ENCODE results near the gene HELZ.

The HELZ gene

DNA sequence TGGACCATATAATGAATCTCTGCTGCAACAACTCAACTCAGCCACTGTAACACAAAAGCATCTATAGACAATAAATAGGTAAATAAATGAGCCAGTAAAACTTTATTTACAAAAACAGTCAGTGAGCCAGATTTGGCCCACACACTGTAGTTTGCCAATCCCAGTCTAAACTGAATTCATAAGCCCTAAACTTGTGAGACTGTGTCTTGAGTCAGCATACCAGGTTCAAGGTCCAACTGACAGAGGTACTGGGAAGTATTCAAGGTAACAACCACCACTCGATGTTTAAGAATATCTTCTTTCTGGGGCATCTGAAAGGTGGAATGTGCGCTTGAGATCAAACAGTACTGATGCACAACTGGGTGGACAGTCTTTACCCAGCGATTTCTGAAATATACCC is 94.2 kb downstream of the HELZ start:
- H3K9ac ChIP-seq (ENCODE audit: low read length), result no peak overlapping the region
- no peaks in the 10 kb centered on the region for H3K4me1 ChIP-seq (ENCODE audit: insufficient read depth, low read length, severe bottlenecking)
- no peak overlapping the region for H2AFZ ChIP-seq (ENCODE audit: low read length)
- no peaks in the 10 kb centered on the region for H4K20me1 ChIP-seq (ENCODE audit: insufficient read depth, low read length)
- H3K9me2 ChIP-seq (ENCODE audit: low read depth, low read length), result no peaks in the 10 kb centered on the region
- no peaks in the 10 kb centered on the region for H3K27me3 ChIP-seq (ENCODE audit: insufficient read depth, low read length)
- H3K79me2 ChIP-seq (ENCODE audit: insufficient read depth, low read length), result no peaks in the 10 kb centered on the region
- H3K27ac ChIP-seq (ENCODE audit: low read depth, low read length, poor library complexity, severe bottlenecking), result no peak overlapping the region
- TF ChIP-seq EZH2 (IDR thresholded peaks at IDR 0.05; ENCODE audit: borderline replicate concordance, low read length), result no peak
- TF ChIP-seq, protein P1, sequence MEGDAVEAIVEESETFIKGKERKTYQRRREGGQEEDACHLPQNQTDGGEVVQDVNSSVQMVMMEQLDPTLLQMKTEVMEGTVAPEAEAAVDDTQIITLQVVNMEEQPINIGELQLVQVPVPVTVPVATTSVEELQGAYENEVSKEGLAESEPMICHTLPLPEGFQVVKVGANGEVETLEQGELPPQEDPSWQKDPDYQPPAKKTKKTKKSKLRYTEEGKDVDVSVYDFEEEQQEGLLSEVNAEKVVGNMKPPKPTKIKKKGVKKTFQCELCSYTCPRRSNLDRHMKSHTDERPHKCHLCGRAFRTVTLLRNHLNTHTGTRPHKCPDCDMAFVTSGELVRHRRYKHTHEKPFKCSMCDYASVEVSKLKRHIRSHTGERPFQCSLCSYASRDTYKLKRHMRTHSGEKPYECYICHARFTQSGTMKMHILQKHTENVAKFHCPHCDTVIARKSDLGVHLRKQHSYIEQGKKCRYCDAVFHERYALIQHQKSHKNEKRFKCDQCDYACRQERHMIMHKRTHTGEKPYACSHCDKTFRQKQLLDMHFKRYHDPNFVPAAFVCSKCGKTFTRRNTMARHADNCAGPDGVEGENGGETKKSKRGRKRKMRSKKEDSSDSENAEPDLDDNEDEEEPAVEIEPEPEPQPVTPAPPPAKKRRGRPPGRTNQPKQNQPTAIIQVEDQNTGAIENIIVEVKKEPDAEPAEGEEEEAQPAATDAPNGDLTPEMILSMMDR (IDR thresholded peaks at IDR 0.05; ENCODE audit: low read length), result no peak
- no peaks in the 10 kb centered on the region for H3K9me3 ChIP-seq (ENCODE audit: low read length)
- no peak overlapping the region for H3K4me2 ChIP-seq (ENCODE audit: low read length)
- peaks cover 52% of the 10 kb centered on the region for H3K36me3 ChIP-seq (ENCODE audit: insufficient read depth, low read length)
- no peak overlapping the region for H3K4me3 ChIP-seq (ENCODE audit: low read depth, low read length, poor library complexity, severe bottlenecking)
- H3F3A ChIP-seq (ENCODE audit: insufficient read depth, low read length), result no peaks in the 10 kb centered on the region

DNA sequence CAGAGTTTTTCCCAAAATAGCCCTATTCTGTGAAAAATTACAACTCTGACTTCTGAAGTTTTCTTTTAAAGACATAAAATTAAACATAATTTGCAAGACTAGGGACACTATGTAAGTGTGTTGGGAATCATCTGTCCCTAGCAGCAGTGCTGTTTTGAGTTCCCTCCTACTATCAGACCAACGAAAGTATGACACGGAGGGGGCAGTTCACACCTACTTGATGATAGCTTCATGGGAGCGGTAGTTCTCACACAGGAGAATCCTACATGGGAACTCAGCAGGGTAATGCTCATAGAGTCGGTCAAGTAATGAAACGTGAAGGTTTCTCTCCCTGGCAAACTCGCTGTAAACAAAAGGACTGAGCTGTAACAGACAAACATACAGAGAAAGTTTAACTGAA is 96.6 kb downstream of the HELZ start:
- no peaks in the 10 kb centered on the region for H3K9me3 ChIP-seq (ENCODE audit: low read length)
- H2AFZ ChIP-seq (ENCODE audit: low read length), result no peak overlapping the region
- H3K79me2 ChIP-seq (ENCODE audit: insufficient read depth, low read length), result no peaks in the 10 kb centered on the region
- no peak overlapping the region for H3K4me3 ChIP-seq (ENCODE audit: low read depth, low read length, poor library complexity, severe bottlenecking)
- H3K27ac ChIP-seq (ENCODE audit: low read depth, low read length, poor library complexity, severe bottlenecking), result no peak overlapping the region
- no peaks in the 10 kb centered on the region for H3K9me2 ChIP-seq (ENCODE audit: low read depth, low read length)
- H3K27me3 ChIP-seq (ENCODE audit: insufficient read depth, low read length), result no peaks in the 10 kb centered on the region
- H3F3A ChIP-seq (ENCODE audit: insufficient read depth, low read length), result no peaks in the 10 kb centered on the region
- peaks cover 76% of the 10 kb centered on the region for H3K36me3 ChIP-seq (ENCODE audit: insufficient read depth, low read length)
- no peak for TF ChIP-seq EZH2 (IDR thresholded peaks at IDR 0.05; ENCODE audit: borderline replicate concordance, low read length)
- no peaks in the 10 kb centered on the region for H3K4me1 ChIP-seq (ENCODE audit: insufficient read depth, low read length, severe bottlenecking)
- H4K20me1 ChIP-seq (ENCODE audit: insufficient read depth, low read length), result no peaks in the 10 kb centered on the region
- no peak overlapping the region for H3K4me2 ChIP-seq (ENCODE audit: low read length)
- H3K9ac ChIP-seq (ENCODE audit: low read length), result no peak overlapping the region

DNA sequence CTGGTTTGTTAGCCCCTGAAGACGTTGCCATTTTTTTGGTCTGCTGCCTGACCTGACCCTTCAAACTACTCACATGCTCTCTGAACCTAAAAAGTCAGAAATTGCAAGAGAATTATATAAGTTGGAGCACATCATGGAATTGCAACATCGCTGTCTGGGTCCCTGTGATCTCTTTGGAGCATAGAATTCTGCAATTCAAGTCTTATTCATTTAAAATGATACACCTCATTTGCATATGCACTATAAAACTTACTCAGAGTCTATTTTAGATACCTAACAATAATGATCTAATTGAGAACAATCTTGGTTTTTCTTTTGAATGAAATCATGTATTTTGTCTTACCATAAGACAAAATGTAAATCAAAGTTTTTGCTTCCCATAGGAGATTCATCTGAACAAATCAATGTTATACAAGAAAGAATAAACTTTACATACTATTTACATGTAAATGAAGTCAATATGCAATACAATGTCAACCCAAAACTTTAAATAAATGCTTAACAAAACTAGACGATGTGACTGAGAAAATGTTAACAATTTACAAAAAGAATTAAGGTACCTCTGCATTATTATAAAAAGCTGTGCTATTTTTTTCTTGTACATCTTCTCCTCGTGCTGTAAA is 99.7 kb downstream of the HELZ start:
- Histone ChIP-seq H3K4me2 (ENCODE audit: low read length) (no peak overlapping the region), H3K27ac (ENCODE audit: low read depth, low read length, poor library complexity, severe bottlenecking) (no peak overlapping the region), H3K27me3 (ENCODE audit: insufficient read depth, low read length) (no peaks in the 10 kb centered on the region)

More for the DNA sequence above, 99.7 kb downstream of the HELZ start:
- TF ChIP-seq EZH2 (IDR thresholded peaks at IDR 0.05; ENCODE audit: borderline replicate concordance, low read length), result no peak
- TF ChIP-seq, protein P1 (IDR thresholded peaks at IDR 0.05; ENCODE audit: low read length), result no peak
- Histone ChIP-seq H3K79me2 (ENCODE audit: insufficient read depth, low read length) (no peaks in the 10 kb centered on the region), H3K9ac (ENCODE audit: low read length) (no peak overlapping the region), H3K4me3 (ENCODE audit: low read depth, low read length, poor library complexity, severe bottlenecking) (no peak overlapping the region), H3K9me3 (ENCODE audit: low read length) (no peaks in the 10 kb centered on the region), H3K4me1 (ENCODE audit: insufficient read depth, low read length, severe bottlenecking) (no peaks in the 10 kb centered on the region), H3K9me2 (ENCODE audit: low read depth, low read length) (no peaks in the 10 kb centered on the region), H4K20me1 (ENCODE audit: insufficient read depth, low read length) (no peaks in the 10 kb centered on the region), H3F3A (ENCODE audit: insufficient read depth, low read length) (no peaks in the 10 kb centered on the region), H2AFZ (ENCODE audit: low read length) (no peak overlapping the region), H3K36me3 (ENCODE audit: insufficient read depth, low read length) (peaks cover 83% of the 10 kb centered on the region)

Data from OCI-LY1 (cell line).